Inferior parietal cortex (tissue), 1 donor: Measurements from ENCODE around the gene POU3F1.

Experiments used
- DNase-seq: peaks from one replicate; pipeline ENCODE4 v3.0.0-alpha.2; 2016; ENCODE audit errors: extremely low spot score

The POU3F1 gene

GRCh38 chr1:38004284-38005108 is 42.1 kb downstream of the POU3F1 start:
- no peak for DNase-seq

- no peak for DNase-seq
Measured at GRCh38 chr1:38003261-38004250, 43.0 kb downstream of the POU3F1 start.

- no peak for DNase-seq
Measured at GRCh38 chr1:38000529-38001455, 45.8 kb downstream of the POU3F1 start.

GRCh38 chr1:38000233-38000528 is 46.4 kb downstream of the POU3F1 start:
- DNase-seq: no peak

GRCh38 chr1:37999430-38000232 is 47.0 kb downstream of the POU3F1 start:
- DNase-seq: no peak

- DNase-seq: no peak
Measured at GRCh38 chr1:37998913-37999429, 47.6 kb downstream of the POU3F1 start.

GRCh38 chr1:37998089-37998808 is 48.3 kb downstream of the POU3F1 start:
- no peak for DNase-seq

- no peak for DNase-seq
Measured at GRCh38 chr1:37997256-37998088, 49.1 kb downstream of the POU3F1 start.

GRCh38 chr1:37995751-37996345 is 50.7 kb downstream of the POU3F1 start:
- DNase-seq: no peak

- no peak for DNase-seq
Measured at GRCh38 chr1:37994886-37995566, 51.6 kb downstream of the POU3F1 start.
